IPS-NIHi7 (cell line): ENCODE data around the gene CHEK2.
A peak's percentile ranks its signal among the peaks of the same experiment; 100 is the strongest.
"Not testable (repeated sequence)": the region's sequence is repeated elsewhere in the genome, so short reads cannot be mapped to it uniquely, and the experiment has no call there.

Source experiments
- DNase-seq: peaks from one replicate; pipeline ENCODE4 v3.0.0; 2012; ENCODE audit warnings: mixed read lengths; ENCODE audit errors: extremely low spot score

The CHEK2 gene

GRCh38 chr22:28741200-28741784 lies 328 bp downstream of the CHEK2 start:
- no peak for DNase-seq

- DNase-seq, result not testable (repeated sequence)
Measured at GRCh38 chr22:28738876-28739275, 2.7 kb downstream of the CHEK2 start.

- DNase-seq, result no peak
Measured at GRCh38 chr22:28737701-28738100, 3.9 kb downstream of the CHEK2 start.

GRCh38 chr22:28736301-28737155 lies 5.1 kb downstream of the CHEK2 start:
- DNase-seq, result peak; percentile 54

GRCh38 chr22:28734393-28734792 lies 7.2 kb downstream of the CHEK2 start:
- no peak for DNase-seq

- no peak for DNase-seq
Measured at GRCh38 chr22:28730179-28730578, 11.4 kb downstream of the CHEK2 start.

- no peak for DNase-seq
Measured at GRCh38 chr22:28728621-28729313, 12.9 kb downstream of the CHEK2 start.

GRCh38 chr22:28728002-28728401 lies 13.6 kb downstream of the CHEK2 start:
- no peak for DNase-seq

GRCh38 chr22:28718044-28718443 lies 23.6 kb downstream of the CHEK2 start:
- no peak for DNase-seq

- DNase-seq, result no peak
Measured at GRCh38 chr22:28716686-28717085, 24.9 kb downstream of the CHEK2 start.

GRCh38 chr22:28715611-28716010 lies 26.0 kb downstream of the CHEK2 start:
- DNase-seq, result no peak

- no peak for DNase-seq
Measured at GRCh38 chr22:28714043-28714628, 27.5 kb downstream of the CHEK2 start.

GRCh38 chr22:28711820-28712777 lies 29.5 kb downstream of the CHEK2 start:
- DNase-seq, result no peak

- DNase-seq, result no peak
Measured at GRCh38 chr22:28711341-28711740, 30.3 kb downstream of the CHEK2 start.

- DNase-seq, result no peak
Measured at GRCh38 chr22:28710576-28711191, 30.9 kb downstream of the CHEK2 start.

- DNase-seq, result no peak
Measured at GRCh38 chr22:28710107-28710506, 31.5 kb downstream of the CHEK2 start.

GRCh38 chr22:28706845-28707244 lies 34.8 kb downstream of the CHEK2 start:
- no peak for DNase-seq

- no peak for DNase-seq
Measured at GRCh38 chr22:28703436-28703835, 38.2 kb downstream of the CHEK2 start.

GRCh38 chr22:28702891-28703290 lies 38.7 kb downstream of the CHEK2 start:
- DNase-seq, result no peak

GRCh38 chr22:28693041-28693760 lies 48.4 kb downstream of the CHEK2 start:
- DNase-seq, result not testable (repeated sequence)
